CD4-positive, CD25-positive, alpha-beta regulatory T cell (primary cell): Measurements from ENCODE around the gene NCOA4. TPM values are rescaled to one million over a fixed set of nuclear protein-coding genes. Genes with fewer than 3 reads are reported as not detected.
"Not testable (repeated sequence)": the region's sequence is repeated elsewhere in the genome, so short reads cannot be mapped to it uniquely, and the experiment has no call there.

Experiments used
- ATAC-seq, 2 donors: fragments of 150-1000 bp; cut with Tn5 transposase; one replicate each; pipeline ENCODE4 v1.10.0; 2021; ENCODE audit warnings: low read depth in 2 of 2, moderate number of reproducible peaks in 2 of 2, moderate library complexity in 1 of 2
- DNase-seq, 3 donors: peaks; one replicate each; pipeline versions ENCODE4 v3.0.0 to v3.0.0-alpha.2; 2012 to 2022; ENCODE audit warnings: mixed read lengths in 1 of 3
- H3K27ac ChIP-seq: one replicate; pipeline ENCODE4 v1.7.0; 2013; ENCODE audit warnings: mild to moderate bottlenecking, low read length; ENCODE audit not compliant: insufficient read depth, poor library complexity, severe bottlenecking
- H3K27me3 ChIP-seq: one replicate; pipeline ENCODE4 v1.7.0; 2013; ENCODE audit warnings: low read length; ENCODE audit not compliant: control insufficient read depth, insufficient read depth
- H3K36me3 ChIP-seq: one replicate; pipeline ENCODE4 v1.7.0; 2013; ENCODE audit warnings: mild to moderate bottlenecking, low read length, moderate library complexity; ENCODE audit not compliant: control insufficient read depth, insufficient read depth
- H3K4me1 ChIP-seq: 2 replicates; pipeline ENCODE4 v1.7.0; 2013; ENCODE audit warnings: mild to moderate bottlenecking, low read length; ENCODE audit not compliant: insufficient read depth, control insufficient read depth, poor library complexity, severe bottlenecking
- H3K4me3 ChIP-seq: one replicate; pipeline ENCODE4 v1.7.0; 2013; ENCODE audit warnings: low read depth, mild to moderate bottlenecking, low read length, moderate library complexity
- H3K9me3 ChIP-seq, 2 experiments: 1 replicate in 1 of 2; 2 replicates in 1 of 2; pipeline ENCODE4 v1.7.0; 2013; ENCODE audit warnings: low read length in 2 of 2, mild to moderate bottlenecking in 1 of 2, moderate library complexity in 1 of 2; ENCODE audit not compliant: control insufficient read depth in 2 of 2
- H3K27ac Mint-ChIP-seq, 3 donors: one replicate each; pipeline ENCODE4 v1.8.0; 2020 to 2022; ENCODE audit warnings: mild to moderate bottlenecking in 3 of 3, mixed read lengths in 3 of 3, moderate library complexity in 2 of 3
- H3K27me3 Mint-ChIP-seq: one replicate; pipeline ENCODE4 v1.8.0; 2022; ENCODE audit warnings: mild to moderate bottlenecking, mixed read lengths
- H3K36me3 Mint-ChIP-seq: one replicate; pipeline ENCODE4 v1.8.0; 2020; ENCODE audit warnings: mixed read lengths
- H3K4me1 Mint-ChIP-seq, 4 donors: one replicate each; pipeline ENCODE4 v1.8.0; 2020 to 2022; ENCODE audit warnings: mixed read lengths in 4 of 4, mild to moderate bottlenecking in 1 of 4
- H3K4me3 Mint-ChIP-seq, 4 donors: one replicate each; pipeline ENCODE4 v1.8.0; 2020 to 2022; ENCODE audit warnings: mild to moderate bottlenecking in 4 of 4, mixed read lengths in 4 of 4, moderate library complexity in 3 of 4
- H3K9me3 Mint-ChIP-seq, 7 donors: one replicate each; pipeline ENCODE4 v1.8.0; 2020 to 2022; ENCODE audit warnings: mixed read lengths in 7 of 7, mild to moderate bottlenecking in 3 of 7, moderate library complexity in 2 of 7
- polyA plus RNA-seq, 4 donors: library from polyadenylated mRNA; unstranded; fragments of 300-500 nt; fragmentation: Illumina TruSeq; gene quantifications; one replicate each; pipeline ENCODE4 v1.2.3, GENCODE V29; 2021
- total RNA-seq: library from RNA; stranded (reverse); gene quantifications from one replicate; pipeline ENCODE4 v1.2.3, GENCODE V29; 2022

Gene NCOA4
- total and polyA plus RNA-seq, 5 donors from 2014 or later = 69.1 to 202 (median 172) TPM

DNA sequence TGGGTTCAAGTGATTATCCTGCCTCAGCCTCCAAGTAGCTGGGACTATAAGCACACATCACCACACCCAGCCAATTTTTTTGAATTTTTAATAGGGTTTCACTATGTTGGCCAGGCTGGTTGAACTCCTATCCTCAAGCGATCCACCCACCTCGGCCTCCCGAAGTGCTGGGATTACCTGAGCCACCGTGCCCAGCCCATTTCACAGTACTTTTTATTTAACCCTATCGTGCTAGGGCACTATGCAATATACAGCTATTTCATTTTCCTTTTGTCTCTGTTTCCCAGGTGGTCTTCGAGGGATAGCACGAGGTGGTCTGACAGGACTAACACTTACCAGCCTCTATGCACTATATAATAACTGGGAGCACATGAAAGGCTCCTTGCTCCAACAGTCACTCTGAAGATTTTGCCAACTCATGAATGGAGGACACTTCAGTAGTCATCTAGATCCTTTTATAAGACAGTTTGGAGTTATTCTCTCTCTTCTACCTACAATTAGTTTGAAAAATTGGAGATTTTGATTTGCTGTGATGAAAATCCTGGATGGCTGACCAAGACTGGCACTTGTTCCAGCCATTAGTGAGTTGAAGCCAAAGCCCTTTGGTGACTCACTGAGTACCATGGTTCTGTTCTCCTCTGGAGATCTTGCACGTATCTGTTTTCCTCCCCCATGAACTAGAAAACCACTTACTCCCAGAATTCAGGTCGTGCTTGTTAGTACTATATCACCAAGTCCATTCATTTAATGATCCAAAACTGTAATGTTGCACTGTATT, 27.3 kb downstream of the NCOA4 start:
- H3K9me3 Mint-ChIP-seq = peaks cover 0 to 3% (median 0%) of the 10 kb centered on the region in 7 donors
- H3K4me1 Mint-ChIP-seq = peaks cover 0 to 3% (median 2%) of the 10 kb centered on the region in 4 donors

DNA sequence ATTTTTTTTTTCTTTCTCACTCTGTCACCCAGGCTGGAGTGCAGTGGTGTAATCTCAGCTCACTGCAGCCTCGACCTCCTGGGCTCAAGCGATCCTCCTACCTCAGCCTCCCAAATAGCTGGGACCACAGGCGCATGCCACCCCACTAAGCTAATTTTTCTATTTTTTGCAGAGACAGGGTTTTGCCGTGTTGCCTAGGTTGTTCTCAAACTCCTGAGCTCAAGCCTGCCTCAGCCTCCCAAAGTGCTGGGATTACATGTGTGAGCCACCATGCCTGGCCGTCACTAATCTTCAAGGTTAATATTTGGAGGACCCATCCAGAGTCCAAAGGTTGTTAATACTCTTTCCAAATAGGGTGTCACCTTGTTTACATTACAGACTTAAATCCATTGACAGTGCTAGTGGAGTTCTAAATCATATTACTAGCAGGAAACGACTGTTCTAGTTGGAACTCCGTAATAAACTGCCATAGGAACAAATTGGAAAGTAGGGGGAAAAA, 28.2 kb downstream of the NCOA4 start:
- not testable (repeated sequence) for H3K9me3 ChIP-seq, H3K4me3 Mint-ChIP-seq, H3K9me3 Mint-ChIP-seq, H3K27ac Mint-ChIP-seq, H3K27me3 ChIP-seq, H3K27ac ChIP-seq, H3K4me1 ChIP-seq, DNase-seq, H3K27me3 Mint-ChIP-seq, ATAC-seq, H3K4me3 ChIP-seq, H3K4me1 Mint-ChIP-seq
- H3K36me3 Mint-ChIP-seq = peaks cover 55% of the 10 kb centered on the region
- peaks cover 82% of the 10 kb centered on the region for H3K36me3 ChIP-seq

More for the DNA sequence above, 27.3 kb downstream of the NCOA4 start:
- DNase-seq (no peak), ATAC-seq (no peak)
- Mint-ChIP-seq H3K4me3 (no peak overlapping the region), H3K27me3 (no peaks in the 10 kb centered on the region), H3K27ac (peak overlapping the region in 1 of 3 donors; percentile 53), H3K36me3 (peaks cover 50% of the 10 kb centered on the region)
- Histone ChIP-seq H3K4me3 (no peak overlapping the region), H3K4me1 (no peaks in the 10 kb centered on the region), H3K36me3 (peaks cover 83% of the 10 kb centered on the region), H3K27me3 (no peaks in the 10 kb centered on the region), H3K27ac (no peak overlapping the region), H3K9me3 (no peaks in the 10 kb centered on the region)

DNA sequence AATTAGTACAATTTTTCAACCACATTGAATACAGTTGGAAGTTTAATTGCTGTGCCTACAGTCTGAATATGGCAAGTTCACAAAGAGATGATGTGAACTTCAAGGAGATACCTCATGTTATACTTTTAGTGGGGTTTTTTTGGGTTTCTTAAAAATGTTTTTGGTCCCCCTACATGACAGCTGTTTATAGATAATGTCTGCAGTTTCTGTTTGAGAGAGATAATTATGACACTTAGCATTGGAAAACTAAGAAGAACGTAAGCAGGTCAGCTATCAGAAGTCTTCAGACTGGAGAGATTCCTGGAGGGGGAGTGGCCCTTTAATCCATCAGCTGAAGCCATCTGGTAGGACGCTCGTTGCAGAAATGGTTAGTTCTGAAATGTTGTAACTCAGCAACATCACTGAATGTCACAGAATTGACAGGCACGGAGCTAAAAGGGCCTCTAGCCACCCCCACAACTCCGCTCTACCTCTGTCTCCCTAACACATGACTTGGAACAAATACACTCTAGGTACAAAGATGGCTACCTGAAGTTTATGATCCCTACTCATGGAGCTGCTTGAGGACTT, 29.2 kb downstream of the NCOA4 start:
- no peaks in the 10 kb centered on the region for H3K27me3 Mint-ChIP-seq
- no peak overlapping the region for H3K27ac ChIP-seq
- no peak for ATAC-seq
- no peaks in the 10 kb centered on the region for H3K4me1 ChIP-seq
- H3K36me3 Mint-ChIP-seq = peaks cover 50% of the 10 kb centered on the region
- H3K4me3 Mint-ChIP-seq = no peak overlapping the region
- H3K27ac Mint-ChIP-seq = peak overlapping the region in 1 of 3 donors; percentile 14
- no peaks in the 10 kb centered on the region for H3K27me3 ChIP-seq
- H3K9me3 Mint-ChIP-seq = peaks cover 0 to 3% (median 0%) of the 10 kb centered on the region in 7 donors
- peaks cover 73% of the 10 kb centered on the region for H3K36me3 ChIP-seq
- H3K4me3 ChIP-seq = no peak overlapping the region
- DNase-seq = no peak
- no peaks in the 10 kb centered on the region for H3K9me3 ChIP-seq
- H3K4me1 Mint-ChIP-seq = peaks cover 0 to 7% (median 3%) of the 10 kb centered on the region in 4 donors

DNA sequence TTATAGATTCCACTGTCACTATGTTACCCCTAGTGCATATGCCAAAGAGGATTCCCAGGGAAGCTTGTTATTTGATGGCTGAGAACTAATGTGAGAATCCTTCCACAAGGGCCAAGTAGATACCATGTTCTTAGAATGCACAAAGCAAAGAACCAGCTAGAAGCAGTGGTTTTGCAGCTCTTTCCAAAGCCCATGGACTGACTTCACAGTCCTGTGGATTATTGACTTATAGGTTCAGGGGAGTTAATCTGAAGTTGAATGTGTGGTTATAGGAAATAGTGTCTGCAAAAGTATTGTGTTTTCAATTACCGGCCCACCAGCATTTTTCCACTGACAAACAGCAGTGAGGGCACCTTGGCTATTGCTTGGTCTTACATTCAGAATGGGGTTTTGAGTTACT, 29.9 kb downstream of the NCOA4 start:
- Mint-ChIP-seq H3K9me3 (peaks cover 0 to 3% (median 0%) of the 10 kb centered on the region in 7 donors), H3K4me1 (peaks cover 0 to 7% (median 3%) of the 10 kb centered on the region in 4 donors), H3K36me3 (peaks cover 48% of the 10 kb centered on the region), H3K4me3 (no peak overlapping the region), H3K27me3 (no peaks in the 10 kb centered on the region), H3K27ac (no peak overlapping the region)
- no peak overlapping the region for H3K4me3 ChIP-seq
- no peaks in the 10 kb centered on the region for H3K9me3 ChIP-seq
- ATAC-seq (no peak), DNase-seq (no peak)
- H3K4me1 ChIP-seq = no peaks in the 10 kb centered on the region
- peaks cover 66% of the 10 kb centered on the region for H3K36me3 ChIP-seq
- no peak overlapping the region for H3K27ac ChIP-seq
- H3K27me3 ChIP-seq = no peaks in the 10 kb centered on the region

DNA sequence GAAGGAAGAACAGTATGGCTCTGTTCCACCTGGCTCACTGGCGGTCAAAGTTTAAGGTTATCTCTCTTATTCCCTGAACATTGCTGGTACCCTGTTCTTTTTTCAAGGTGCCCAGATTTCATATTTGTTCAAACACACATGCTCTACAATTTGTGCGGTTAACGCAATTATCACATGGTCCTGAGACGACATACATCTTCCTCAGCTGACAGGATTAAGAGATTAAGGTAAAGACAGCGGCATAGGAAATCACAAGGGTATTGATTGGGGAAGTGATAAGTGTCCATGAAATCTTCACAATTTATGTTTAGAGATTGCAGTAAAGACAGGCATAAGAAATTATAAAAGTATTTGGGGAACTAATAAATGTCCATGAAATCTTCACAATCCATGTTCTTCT, 30.5 kb downstream of the NCOA4 start:
- not testable (repeated sequence) for H3K4me3 ChIP-seq, H3K27ac ChIP-seq, H3K9me3 ChIP-seq, H3K4me3 Mint-ChIP-seq, H3K27me3 ChIP-seq, H3K4me1 ChIP-seq, ATAC-seq, H3K9me3 Mint-ChIP-seq, H3K27me3 Mint-ChIP-seq, DNase-seq, H3K4me1 Mint-ChIP-seq
- peaks cover 60% of the 10 kb centered on the region for H3K36me3 ChIP-seq
- H3K36me3 Mint-ChIP-seq = peaks cover 48% of the 10 kb centered on the region
- H3K27ac Mint-ChIP-seq = peak overlapping the region in 1 of 3 donors; percentile 16

DNA sequence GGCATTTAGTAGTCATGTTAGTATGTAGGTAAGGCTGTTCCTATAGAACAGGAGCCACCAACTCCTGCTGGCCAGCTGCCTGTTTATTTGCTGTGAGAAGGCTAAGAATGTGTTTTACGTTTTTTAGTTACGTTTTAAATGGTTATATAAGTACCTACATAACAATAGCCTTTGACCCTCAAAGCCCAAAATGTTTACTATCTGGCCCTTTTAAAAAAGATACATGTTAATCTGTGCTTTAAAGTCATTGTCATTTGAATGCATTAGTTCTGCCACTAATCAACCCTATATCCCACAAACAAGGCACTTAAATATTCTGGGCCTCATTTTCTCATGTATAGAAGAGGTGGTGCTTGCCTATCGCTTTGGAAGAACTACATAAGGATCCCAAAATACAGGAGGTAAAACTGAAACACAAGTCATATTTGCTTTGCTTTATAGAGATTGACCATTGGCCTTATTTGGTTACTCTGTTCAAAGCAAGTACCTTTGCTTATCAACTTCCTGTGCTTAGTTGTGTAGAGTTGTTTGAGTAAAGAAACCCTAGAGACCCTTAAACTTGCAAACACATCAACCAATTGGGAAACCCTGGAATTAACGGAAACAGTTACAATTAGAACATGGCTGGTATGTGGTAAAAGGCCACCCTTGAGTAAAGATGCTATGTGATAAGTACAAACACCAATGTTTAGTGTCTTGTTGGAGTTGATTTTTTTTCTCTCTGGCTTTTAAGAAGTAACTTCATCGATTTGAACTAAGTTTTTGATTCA, 32.2 kb downstream of the NCOA4 start:
- H3K27me3 Mint-ChIP-seq = no peaks in the 10 kb centered on the region

DNA sequence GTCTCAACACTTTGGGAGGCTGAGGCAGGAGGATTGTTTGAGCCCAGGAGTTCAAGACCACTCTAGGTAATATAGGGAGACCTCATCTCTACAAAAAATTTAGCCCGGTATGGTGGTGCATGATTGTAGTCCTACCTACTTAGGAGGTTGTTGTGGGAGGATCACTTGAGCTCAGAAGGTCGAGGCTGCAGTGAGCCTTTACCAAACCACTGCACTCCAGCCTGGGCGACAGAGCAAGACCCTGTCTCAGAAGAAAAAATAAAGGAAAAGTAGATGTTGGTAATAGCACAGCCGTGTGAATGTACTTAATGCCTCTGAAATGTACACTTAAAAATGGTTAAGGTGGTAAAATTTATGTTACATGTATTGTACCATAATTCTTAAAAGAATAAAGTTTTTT, 32.9 kb downstream of the NCOA4 start:
- H3K4me1 ChIP-seq = no peaks in the 10 kb centered on the region
- no peaks in the 10 kb centered on the region for H3K9me3 ChIP-seq
- Mint-ChIP-seq H3K9me3 (peaks cover 0 to 3% (median 0%) of the 10 kb centered on the region in 7 donors), H3K27me3 (no peaks in the 10 kb centered on the region), H3K36me3 (peaks cover 49% of the 10 kb centered on the region), H3K27ac (peak overlapping the region in 1 of 3 donors; percentile 47), H3K4me3 (no peak overlapping the region), H3K4me1 (peaks cover 0 to 7% (median 5%) of the 10 kb centered on the region in 4 donors)
- H3K27ac ChIP-seq = no peak overlapping the region
- H3K4me3 ChIP-seq = no peak overlapping the region
- H3K36me3 ChIP-seq = peaks cover 46% of the 10 kb centered on the region
- DNase-seq (no peak), ATAC-seq (no peak)
- H3K27me3 ChIP-seq = no peaks in the 10 kb centered on the region

More for the DNA sequence above, 32.2 kb downstream of the NCOA4 start:
- H3K27ac ChIP-seq = no peak overlapping the region
- no peaks in the 10 kb centered on the region for H3K4me1 ChIP-seq
- DNase-seq (no peak), ATAC-seq (no peak)
- peaks cover 49% of the 10 kb centered on the region for H3K36me3 ChIP-seq
- Mint-ChIP-seq H3K27ac (no peak overlapping the region), H3K9me3 (peaks cover 0 to 3% (median 0%) of the 10 kb centered on the region in 7 donors), H3K4me1 (peaks cover 0 to 7% (median 5%) of the 10 kb centered on the region in 4 donors), H3K4me3 (no peak overlapping the region), H3K36me3 (peaks cover 50% of the 10 kb centered on the region)
- no peak overlapping the region for H3K4me3 ChIP-seq
- H3K27me3 ChIP-seq = no peaks in the 10 kb centered on the region
- no peaks in the 10 kb centered on the region for H3K9me3 ChIP-seq
